IPS-15b (cell line): ENCODE measurements around the gene ETV6.

ENCODE experiments used
- H3K27me3 ChIP-seq: one replicate; pipeline ENCODE4 v1.6.1; 2013; ENCODE audit warnings: low read length; ENCODE audit not compliant: control insufficient read depth, insufficient read depth
- H3K36me3 ChIP-seq: one replicate; pipeline ENCODE4 v1.6.1; 2013; ENCODE audit warnings: low read length; ENCODE audit not compliant: control insufficient read depth, insufficient read depth
- H3K4me1 ChIP-seq: one replicate; pipeline ENCODE4 v1.6.1; 2013; ENCODE audit warnings: mild to moderate bottlenecking, low read length; ENCODE audit not compliant: control insufficient read depth, insufficient read depth
- H3K4me3 ChIP-seq: one replicate; pipeline ENCODE4 v1.5.1; 2013; ENCODE audit warnings: low read depth, low read length
- H3K9ac ChIP-seq: one replicate; pipeline ENCODE4 v1.6.1; 2013; ENCODE audit warnings: low read depth, mild to moderate bottlenecking, low read length
- H3K9me3 ChIP-seq: one replicate; pipeline ENCODE4 v1.6.1; 2013; ENCODE audit warnings: mild to moderate bottlenecking, low read length; ENCODE audit not compliant: control insufficient read depth, insufficient read depth

Gene ETV6

GRCh38 chr12:11795913-11796459 is 146.5 kb downstream of the ETV6 start:
- Histone ChIP-seq H3K9ac (no peak overlapping the region), H3K4me1 (no peaks in the 10 kb centered on the region), H3K36me3 (no peaks in the 10 kb centered on the region)

DNA sequence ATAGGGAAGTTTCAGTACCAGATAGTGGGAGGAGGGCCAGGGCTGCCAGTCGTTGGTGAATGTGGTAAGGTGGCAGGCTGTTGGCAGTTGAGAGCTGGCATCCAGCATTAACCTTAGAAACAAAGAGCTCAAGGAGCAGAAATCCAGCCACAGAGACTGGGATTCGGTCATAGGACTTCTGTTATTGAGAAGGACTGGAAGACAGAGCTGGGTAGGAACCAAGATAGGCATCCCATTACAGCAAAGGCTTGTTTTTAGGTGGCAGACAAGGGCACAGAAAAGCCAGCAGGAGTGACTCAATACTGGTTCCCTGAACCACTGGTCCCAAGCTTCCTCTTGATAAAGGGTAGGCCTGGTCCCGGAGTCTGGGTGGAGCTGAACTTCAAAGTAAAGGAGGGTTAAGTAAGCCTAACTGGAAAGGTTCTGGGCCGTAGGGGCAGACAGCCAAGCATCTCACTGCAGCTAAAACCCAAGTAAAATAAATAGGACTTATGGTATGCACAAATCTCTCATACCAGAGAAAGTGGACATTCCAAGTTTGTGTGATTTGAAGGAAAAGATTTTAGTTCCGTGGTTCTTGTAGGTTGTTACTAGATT is 147.9 kb downstream of the ETV6 start:
- H3K9ac ChIP-seq: no peak overlapping the region
- no peaks in the 10 kb centered on the region for H3K4me1 ChIP-seq
- H3K4me3 ChIP-seq: no peak overlapping the region
- no peaks in the 10 kb centered on the region for H3K27me3 ChIP-seq
- no peaks in the 10 kb centered on the region for H3K9me3 ChIP-seq
- H3K36me3 ChIP-seq: no peaks in the 10 kb centered on the region

More at GRCh38 chr12:11795913-11796459, 146.5 kb downstream of the ETV6 start:
- no peak overlapping the region for H3K4me3 ChIP-seq
- H3K27me3 ChIP-seq: no peaks in the 10 kb centered on the region
- H3K9me3 ChIP-seq: no peaks in the 10 kb centered on the region

DNA sequence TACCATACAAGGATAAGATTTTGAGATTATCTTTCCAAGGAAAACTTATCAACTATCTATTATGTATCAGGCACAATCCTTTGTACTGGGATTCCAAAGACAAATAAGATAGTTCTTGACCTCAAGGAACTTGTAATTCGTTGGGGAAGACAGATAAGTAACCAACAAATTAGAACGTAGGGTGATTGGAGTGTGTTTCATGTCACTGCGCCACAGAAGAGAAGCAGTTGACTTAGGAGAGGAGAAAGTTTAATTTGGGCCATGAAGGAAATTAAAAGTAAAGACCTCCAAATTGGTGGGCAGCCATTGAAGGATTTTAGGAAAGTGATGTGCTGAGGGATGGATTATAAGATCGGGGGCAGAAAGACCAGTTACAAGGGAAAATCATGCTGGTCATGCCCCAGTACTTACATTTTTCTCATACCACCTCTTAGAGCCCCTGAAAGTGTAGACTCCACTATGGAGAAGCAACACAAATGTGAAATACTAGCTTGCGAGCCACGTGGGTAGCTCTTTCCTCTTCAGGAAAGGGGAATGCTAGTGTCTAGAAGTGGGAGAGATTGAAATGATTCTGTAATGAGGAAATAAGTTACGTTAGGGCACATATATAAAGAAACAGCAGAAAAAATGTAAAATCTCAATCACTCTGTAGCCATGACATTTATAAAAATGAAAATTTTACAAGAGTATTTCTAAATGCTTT is 148.7 kb downstream of the ETV6 start:
- Histone ChIP-seq H3K4me3 (no peak overlapping the region), H3K36me3 (no peaks in the 10 kb centered on the region), H3K4me1 (no peaks in the 10 kb centered on the region), H3K27me3 (no peaks in the 10 kb centered on the region), H3K9me3 (no peaks in the 10 kb centered on the region), H3K9ac (no peak overlapping the region)

DNA sequence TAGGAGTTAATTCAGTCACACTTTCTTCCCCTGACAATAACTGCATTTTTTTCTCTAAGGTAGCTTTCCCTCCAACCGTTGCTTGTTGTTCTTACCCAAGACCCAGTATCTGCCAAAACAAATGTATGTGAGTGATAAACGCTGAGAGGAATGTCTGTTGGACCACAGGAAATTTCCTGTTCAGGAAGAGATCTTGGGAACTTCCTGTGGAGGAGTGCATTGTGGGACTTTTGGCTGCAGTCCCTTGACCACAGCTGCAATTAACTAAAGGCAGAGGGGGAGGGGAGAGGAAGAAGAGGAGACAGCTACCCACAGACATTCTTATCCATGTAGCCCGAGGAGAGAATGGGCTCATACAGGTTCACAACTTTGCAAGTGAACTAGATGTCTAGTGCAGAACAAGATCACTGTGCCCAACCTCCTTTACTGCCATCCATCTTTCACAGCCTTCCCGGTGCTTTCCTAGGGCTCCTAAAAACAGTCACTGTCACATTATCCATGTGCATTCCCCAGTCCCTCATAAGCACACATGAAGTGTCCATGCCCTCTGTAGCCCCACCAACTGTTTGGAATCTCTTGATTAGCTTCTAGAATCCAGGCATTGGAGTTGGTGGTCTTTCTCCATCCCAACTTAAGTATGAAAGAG is 149.5 kb downstream of the ETV6 start:
- no peaks in the 10 kb centered on the region for H3K36me3 ChIP-seq
- no peak overlapping the region for H3K9ac ChIP-seq
- H3K4me3 ChIP-seq: no peak overlapping the region
- no peaks in the 10 kb centered on the region for H3K27me3 ChIP-seq
- H3K9me3 ChIP-seq: no peaks in the 10 kb centered on the region
- H3K4me1 ChIP-seq: no peaks in the 10 kb centered on the region

- Histone ChIP-seq H3K4me1 (no peaks in the 10 kb centered on the region), H3K4me3 (no peak overlapping the region), H3K9ac (no peak overlapping the region), H3K27me3 (no peaks in the 10 kb centered on the region), H3K9me3 (no peaks in the 10 kb centered on the region), H3K36me3 (no peaks in the 10 kb centered on the region)
These were observed 150.0 kb downstream of the ETV6 start for GRCh38 chr12:11799502-11799873.

DNA sequence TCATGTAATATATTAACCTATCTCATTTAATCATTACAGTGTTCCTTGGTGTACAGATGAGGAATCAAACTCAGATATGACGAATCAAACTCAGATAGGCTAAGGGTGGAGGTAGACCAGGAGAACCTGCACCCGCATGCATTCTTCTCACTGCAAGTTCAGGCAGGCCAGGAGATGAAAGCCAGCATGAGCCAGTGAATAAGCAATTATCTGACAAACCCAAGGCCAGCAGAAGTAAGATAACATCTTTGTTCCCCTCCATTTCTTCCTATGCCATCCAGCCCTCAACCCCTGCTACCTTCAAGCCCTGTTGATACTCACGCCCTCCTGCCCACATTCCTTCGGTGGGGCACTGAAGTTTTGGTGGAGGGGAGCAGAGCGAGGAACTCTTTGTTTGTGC is 152.2 kb downstream of the ETV6 start:
- Histone ChIP-seq H3K4me3 (no peak overlapping the region), H3K27me3 (no peaks in the 10 kb centered on the region), H3K36me3 (no peaks in the 10 kb centered on the region), H3K4me1 (no peaks in the 10 kb centered on the region), H3K9me3 (no peaks in the 10 kb centered on the region), H3K9ac (no peak overlapping the region)

GRCh38 chr12:11804130-11804529 is 154.7 kb downstream of the ETV6 start:
- no peaks in the 10 kb centered on the region for H3K27me3 ChIP-seq
- H3K9ac ChIP-seq: no peak overlapping the region
- no peaks in the 10 kb centered on the region for H3K36me3 ChIP-seq
- no peaks in the 10 kb centered on the region for H3K9me3 ChIP-seq
- peaks cover 5% of the 10 kb centered on the region for H3K4me1 ChIP-seq
- no peak overlapping the region for H3K4me3 ChIP-seq

GRCh38 chr12:11805043-11805442 is 155.6 kb downstream of the ETV6 start:
- Histone ChIP-seq H3K27me3 (no peaks in the 10 kb centered on the region), H3K4me1 (peaks cover 5% of the 10 kb centered on the region)

GRCh38 chr12:11805680-11806079 is 156.2 kb downstream of the ETV6 start:
- H3K4me3 ChIP-seq: no peak overlapping the region
- H3K9ac ChIP-seq: no peak overlapping the region
- no peaks in the 10 kb centered on the region for H3K9me3 ChIP-seq
- peaks cover 5% of the 10 kb centered on the region for H3K4me1 ChIP-seq
- H3K27me3 ChIP-seq: no peaks in the 10 kb centered on the region
- no peaks in the 10 kb centered on the region for H3K36me3 ChIP-seq

More at GRCh38 chr12:11805043-11805442, 155.6 kb downstream of the ETV6 start:
- Histone ChIP-seq H3K9me3 (no peaks in the 10 kb centered on the region), H3K4me3 (no peak overlapping the region), H3K36me3 (no peaks in the 10 kb centered on the region), H3K9ac (no peak overlapping the region)

DNA sequence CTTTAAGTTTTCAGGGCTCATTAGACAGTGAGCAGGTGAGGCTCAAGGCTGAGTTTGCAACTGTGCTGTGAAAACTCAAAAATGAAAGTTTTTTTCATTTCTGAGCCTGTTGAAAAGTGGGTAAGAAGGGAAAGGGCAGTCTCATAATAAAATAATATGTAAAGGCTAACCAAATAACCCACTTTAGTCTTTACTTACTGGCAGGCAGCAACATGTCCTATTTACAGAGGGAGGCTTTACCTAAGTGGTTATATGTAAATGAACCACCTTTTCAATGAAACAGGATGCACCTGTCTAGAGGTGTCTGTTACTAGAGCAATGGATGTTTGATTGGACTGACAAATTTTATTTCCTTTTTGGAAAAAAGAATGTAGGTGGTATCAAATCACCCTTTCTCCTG is 158.0 kb downstream of the ETV6 start:
- Histone ChIP-seq H3K36me3 (no peaks in the 10 kb centered on the region), H3K9ac (no peak overlapping the region), H3K4me3 (no peak overlapping the region), H3K27me3 (no peaks in the 10 kb centered on the region), H3K9me3 (no peaks in the 10 kb centered on the region), H3K4me1 (peaks cover 15% of the 10 kb centered on the region)

DNA sequence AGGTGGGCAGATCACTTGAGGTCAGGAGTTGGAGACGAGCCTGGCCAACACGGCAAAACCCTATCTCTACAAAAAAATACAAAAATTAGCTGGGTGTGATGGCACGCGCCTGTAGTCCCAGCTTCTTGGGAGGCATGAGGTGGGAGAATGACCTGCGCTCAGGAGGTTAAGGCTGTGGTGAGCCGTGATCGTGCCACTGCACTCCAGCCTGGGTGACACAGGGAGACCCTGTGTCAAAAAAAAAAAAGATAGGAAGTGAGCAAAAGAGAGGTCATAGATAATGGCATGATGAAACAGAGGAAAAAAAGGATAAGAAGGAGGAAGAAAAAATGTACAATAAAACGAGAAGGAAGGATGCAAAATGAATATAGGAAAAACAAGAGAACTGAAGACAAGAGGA is 159.5 kb downstream of the ETV6 start:
- Histone ChIP-seq H3K36me3 (no peaks in the 10 kb centered on the region), H3K9me3 (no peaks in the 10 kb centered on the region), H3K4me3 (no peak overlapping the region), H3K4me1 (peaks cover 22% of the 10 kb centered on the region), H3K9ac (no peak overlapping the region), H3K27me3 (no peaks in the 10 kb centered on the region)

DNA sequence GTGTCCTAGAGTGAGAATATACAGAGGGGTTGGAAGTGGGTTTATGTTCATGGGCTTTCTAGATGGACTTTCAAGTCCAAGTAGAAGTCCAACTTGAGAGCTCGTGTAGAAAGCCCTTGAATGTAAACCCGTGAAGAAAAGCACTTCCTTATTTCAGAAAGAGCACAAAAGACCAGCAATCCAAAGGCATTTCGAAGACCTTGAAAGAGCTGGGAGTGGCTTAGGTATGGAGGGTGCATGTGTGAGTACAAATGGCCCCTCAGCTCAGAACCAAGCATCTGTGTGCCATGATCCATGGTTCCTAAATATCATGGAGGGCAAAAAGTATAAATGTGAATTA is 160.7 kb downstream of the ETV6 start:
- Histone ChIP-seq H3K4me3 (no peak overlapping the region), H3K9me3 (no peaks in the 10 kb centered on the region), H3K36me3 (no peaks in the 10 kb centered on the region), H3K27me3 (no peaks in the 10 kb centered on the region), H3K9ac (no peak overlapping the region), H3K4me1 (peaks cover 28% of the 10 kb centered on the region)
